G401 (cell line): Measurements from ENCODE around the gene ASB18. TPM values are rescaled to one million over a fixed set of nuclear protein-coding genes. Genes with fewer than 3 reads are reported as not detected.

Experiments
- DNase-seq: peaks from one replicate; pipeline ENCODE4 v3.0.0-alpha.2; 2015; ENCODE audit warnings: low spot score
- in situ Hi-C: cut with HindIII; loops from 2 replicates; pipeline ENCODE4 v1.10.0; 2016; ENCODE audit warnings: low sequenced_read_pairs, mixed read lengths
- total RNA-seq: library from RNA; depleted of rRNA; stranded (reverse); fragments of >200 nt; shearing (Covaris generic); gene quantifications from 2 replicates; pipeline ENCODE4 v1.2.3, GENCODE V29; 2014

The ASB18 gene
- total RNA-seq, 1 experiment from 2014 or later: not detected

DNA sequence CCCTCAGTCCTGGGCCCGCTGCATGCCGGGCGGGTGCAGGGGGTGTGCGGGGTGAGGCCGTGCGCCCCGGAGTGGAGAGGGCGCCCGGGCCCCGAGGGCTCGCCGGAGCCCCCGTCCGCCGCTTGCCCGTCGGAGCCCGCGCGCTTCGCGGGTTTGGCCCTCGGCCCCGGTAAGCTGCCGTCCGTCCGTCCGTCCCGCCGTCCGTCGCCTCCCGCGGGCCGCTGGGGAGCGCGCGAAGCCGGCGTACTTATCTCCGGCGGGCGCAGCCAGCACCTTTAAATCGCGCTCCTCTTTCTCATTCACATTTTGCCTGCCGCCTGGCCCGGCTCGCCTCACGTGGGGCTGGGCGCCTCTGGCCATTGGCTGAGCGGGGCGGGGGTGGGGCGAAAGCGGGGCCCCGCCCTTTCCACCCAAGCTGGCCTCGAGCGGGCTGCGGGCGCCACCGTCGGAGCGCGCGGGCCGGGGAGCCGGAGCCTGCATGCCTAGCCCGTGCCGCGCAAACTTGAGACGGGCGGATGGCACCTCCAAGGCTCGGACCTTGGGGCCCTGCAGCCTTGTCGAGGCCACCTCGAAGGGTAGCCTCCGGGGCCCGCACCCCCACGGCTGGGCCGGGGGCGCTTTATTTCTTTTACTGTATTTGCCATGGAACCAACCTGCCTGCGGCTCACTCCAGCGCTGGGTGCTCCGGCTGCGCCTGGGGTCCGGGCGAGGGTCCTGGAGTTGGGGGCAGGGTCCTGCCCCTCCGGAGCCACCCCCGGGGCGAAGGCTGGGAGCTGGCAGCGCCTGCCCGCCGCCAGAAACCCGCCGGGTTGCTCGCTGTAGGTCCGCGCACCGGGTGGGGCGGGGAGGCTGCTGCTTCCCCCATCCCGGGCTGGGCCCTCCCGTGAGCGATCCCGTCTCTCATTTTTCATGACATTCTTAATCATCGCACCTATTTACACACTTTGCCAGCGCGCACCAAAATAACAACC lies 95.8 kb downstream of the ASB18 start, which contains the start of gene GBX2:
Gene GBX2, minus strand, starts transcription at position 277 of the 971 bp plus-strand sequence. CDS start 415 bp downstream, outside the sequence.
- in situ Hi-C loops: no loop called here
- DNase-seq: peak; percentile 53

DNA sequence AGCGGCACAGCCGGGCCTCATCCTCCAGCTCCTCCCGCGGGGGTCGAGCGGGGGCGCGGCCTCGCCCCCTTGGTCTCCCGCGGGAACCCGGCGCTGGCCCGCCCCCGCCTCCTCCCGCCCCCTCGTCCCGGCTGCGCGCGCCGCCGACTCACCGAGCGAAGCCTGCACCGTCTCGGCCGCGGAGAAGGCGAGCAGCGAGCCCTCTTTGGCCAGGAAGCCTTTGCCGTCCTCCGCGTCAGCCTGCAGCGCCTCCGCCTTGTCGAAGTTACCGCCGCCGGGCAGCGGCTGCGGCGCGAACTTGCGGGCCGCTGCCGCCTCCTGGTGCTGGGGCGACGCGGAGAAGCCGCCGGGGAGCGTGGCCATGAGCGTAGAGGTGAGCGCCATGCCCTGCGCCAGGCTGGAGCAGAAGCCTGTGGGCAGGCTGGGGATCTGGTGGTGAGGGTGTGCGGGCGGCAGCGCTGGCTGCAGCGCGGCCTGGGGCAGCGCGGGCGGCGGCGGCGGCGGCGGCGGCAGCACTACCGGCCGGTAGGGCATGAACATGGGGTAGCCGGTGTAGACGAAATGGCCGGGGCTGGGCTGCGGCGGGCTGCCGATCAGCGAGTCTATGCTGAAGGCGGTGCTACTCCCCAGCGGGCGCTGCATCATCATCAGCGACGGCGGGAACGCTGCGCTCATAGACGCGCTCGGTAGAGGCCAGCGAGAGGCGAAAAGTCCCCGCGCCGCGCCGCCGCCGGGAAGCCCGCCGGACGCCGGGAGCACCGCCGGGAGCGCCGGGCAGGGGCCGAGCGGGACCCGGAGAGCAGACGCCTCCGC lies 96.7 kb downstream of the ASB18 start:
- DNase-seq: peak; percentile 31
- in situ Hi-C loops: no loop called here

DNA sequence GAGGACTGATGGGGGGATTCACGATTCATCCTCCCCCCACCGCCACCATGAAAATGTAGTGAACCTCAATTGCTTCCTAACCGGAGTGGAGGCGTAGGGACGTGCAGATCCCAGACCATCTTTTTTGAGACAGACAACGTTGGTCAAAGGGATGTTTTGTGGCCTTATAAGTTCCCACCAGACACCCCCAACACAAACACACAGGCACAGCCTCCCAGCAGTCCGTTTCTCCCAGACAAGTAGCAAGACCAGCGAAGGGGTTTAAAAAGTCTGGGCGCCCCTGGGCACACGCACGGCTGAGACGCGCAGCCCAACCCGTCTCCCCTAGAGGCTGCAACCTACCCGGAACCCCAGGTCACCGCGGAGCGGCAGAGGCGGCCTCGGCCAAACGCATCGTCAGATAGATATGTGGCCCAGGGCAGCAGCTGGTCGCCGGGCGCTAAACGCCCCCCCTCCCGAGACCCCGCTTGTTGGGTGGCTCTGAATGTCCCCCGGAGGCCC lies 97.4 kb downstream of the ASB18 start:
- in situ Hi-C loops: no loop called here

DNA sequence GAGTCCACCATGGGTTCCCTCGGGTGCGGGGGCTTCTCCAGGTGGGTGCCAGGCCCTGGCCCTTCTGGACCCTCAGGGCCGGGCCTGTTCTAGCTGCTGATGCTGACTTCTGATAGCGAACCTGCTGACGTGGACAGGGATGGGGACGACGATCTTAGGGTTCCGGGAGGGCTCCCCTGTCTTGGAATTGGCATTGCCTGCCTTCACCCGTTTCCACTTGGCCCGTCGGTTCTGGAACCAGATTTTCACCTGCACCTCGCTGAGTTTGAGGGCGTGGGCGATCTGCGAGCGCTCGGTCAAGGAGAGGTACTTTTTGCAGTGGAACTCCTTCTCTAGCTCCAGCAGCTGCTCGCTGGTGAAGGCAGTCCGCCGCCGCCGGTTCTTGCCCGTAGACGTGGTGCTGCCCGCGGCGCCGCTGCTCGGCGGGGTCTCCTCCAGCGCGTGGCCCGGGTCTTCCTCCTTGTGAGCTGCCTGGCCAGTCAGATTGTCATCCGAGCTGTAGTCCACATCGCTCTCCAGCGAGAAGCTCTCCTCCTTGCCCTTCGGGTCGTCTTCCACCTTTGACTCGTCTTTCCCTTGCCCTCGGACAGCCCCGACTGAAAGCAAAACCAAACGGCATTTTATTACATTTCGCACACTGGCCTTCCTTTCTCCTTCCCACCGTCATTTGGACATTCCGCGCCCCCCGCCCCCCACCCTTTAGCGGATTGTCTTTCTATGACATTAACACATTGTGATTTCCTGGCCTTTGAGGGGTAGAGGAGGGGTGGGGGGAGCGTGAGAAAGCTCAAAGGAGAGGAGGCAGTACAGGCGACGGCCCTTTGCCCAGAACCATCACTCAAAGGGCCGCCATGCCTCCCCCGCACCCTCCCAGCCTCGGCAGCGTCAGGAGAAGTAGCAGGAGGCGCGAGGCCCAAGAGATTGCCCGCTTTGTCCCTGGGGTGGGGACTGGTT lies 98.1 kb downstream of the ASB18 start:
- DNase-seq: no peak
- in situ Hi-C loops: no loop called here

More for the DNA sequence above, 97.4 kb downstream of the ASB18 start:
- no peak for DNase-seq

DNA sequence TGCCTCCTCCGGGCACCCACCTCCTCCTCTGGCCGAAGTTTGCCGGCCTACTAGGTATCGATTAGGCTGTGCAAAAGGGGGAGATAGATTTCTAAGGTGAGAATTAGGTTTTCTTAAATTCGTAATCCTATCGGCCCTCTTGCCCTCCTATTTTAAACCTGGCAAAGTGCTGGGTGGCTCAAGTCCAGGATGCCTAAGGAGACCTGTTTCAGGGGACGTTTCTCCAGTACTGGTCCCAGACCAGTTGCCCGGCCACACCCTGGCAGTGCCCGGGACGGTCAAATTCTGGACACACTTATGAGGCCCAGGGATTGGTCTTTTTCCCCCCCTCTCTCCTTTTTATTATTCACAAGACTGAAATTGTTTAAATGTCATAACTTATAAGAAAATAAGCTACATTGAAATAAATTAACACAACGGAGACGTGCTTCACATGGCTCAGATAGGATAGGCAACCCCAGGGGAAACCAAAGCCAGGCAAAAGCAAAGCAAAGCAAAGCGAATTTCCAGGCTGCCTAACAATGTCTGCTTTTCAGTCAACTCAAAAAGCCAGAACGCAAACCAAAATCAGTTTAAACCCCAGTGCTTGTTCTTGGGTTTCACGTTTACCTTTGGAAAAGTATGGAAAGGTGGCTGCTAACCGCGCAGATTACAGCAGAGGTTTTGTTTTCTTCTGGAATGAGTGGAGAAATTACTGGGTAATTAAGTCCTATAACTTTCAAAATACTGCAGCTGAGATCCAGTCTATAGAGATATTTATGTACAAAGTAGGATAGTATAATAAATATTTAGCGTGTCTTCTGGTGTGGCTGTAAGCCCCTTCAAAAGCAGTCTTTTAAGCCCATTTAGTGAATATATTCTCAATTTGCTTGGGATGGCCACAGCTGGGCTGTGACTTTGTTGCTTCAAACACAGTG lies 99.0 kb downstream of the ASB18 start:
- in situ Hi-C loops: no loop called here
- no peak for DNase-seq

DNA sequence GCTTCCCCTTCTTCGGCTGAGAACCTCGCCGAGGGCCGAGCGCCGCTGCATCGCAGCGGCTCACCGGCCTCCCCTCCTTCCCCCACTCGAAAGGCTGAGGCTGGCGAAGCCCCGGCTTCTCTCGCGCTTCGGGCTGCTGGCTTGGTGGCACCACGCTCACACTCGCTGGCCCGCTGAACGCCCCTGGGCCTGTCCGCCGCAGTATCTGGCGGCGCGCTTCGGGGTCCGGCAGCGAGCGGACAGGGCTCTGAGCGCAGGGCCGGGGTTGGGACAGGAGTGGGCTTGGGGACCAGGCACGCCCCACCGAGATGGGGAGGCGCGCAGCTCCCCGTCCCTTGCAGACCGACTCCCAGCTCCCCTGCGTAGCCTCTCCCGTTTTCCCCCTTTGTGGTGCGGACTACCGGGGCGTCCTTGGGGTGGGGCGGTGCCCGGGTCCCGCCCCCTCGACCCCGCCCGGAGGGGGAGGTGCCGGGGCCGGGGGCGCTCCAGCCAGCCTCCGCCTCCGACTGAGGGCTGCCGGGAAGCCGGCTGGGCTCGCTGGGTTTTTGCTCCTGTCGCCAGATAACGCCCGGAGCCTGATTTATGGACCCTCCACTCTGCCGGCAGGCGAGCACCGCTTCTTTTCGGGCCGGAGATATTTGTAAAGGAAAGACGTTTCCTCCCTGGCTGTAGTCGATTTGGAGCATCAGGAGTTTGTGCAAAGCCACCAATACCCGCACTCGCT lies 99.8 kb downstream of the ASB18 start:
- in situ Hi-C loops: no loop called here
- DNase-seq: peak; percentile 24

DNA sequence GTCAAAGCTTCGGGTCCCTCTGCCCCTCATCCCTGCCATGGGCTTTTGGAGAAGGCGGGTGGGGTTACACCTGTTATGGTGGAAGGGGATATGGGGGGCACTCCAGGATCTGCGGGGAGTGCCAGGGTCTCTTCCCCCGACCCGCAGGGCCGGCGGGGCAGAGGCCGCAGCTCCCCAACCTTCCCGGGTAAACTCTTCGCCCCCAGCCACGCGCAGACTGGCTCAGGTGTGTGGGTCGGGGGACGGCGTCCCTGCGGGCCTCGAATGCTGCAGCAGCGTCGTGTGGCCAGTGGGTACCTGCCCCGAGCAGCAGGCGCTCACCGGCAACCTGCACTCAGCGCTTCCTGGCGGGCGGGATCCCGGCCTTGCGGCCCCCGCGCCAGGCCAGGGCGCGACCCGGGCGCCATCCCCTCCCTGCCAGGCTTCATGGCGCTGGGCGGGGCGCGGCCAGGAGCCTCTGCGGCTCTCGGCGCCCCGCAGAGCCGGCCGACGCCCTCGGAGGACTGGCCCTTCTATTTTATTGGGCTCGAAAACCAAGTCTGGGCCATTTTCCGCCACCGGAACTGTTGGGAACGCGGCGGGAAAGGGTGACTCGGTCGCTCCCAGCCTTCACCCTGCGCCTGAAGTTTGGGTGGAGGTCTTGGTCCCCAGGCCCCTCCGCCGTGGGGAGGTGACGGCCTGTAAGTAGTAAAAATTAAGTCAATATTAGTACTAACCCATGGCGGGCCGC lies 100.6 kb downstream of the ASB18 start:
- no peak for DNase-seq
- in situ Hi-C loops: no loop called here

DNA sequence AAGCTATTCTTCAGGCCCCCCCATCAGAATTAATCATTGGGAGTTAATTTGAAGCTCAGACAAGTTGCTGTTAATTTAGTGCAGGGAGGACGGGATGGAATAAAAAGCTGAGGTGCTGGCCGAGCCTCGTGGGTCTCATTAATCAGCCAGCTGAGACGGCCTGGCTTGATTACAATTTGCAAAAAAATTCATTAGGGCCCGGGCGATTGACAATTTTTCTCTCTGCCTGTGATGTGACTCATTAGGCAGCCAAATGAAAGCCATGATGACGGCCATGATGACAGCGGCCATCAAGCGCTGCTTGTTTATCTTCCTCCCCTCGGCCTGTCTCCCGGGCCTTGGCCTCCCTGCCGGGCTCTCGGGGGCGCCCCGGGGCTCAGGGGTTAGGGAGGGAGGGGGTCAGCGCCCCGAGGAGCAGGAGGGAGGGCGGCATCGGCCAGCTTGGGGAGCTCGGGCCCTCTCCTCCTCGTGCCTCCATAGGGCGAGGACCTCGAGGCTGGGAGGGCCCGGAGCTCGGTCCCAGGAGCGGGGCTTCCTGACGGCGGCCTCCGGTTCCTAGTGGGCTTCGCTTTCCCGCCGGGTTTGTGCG lies 101.2 kb downstream of the ASB18 start:
- in situ Hi-C loops: no loop called here
- no peak for DNase-seq

DNA sequence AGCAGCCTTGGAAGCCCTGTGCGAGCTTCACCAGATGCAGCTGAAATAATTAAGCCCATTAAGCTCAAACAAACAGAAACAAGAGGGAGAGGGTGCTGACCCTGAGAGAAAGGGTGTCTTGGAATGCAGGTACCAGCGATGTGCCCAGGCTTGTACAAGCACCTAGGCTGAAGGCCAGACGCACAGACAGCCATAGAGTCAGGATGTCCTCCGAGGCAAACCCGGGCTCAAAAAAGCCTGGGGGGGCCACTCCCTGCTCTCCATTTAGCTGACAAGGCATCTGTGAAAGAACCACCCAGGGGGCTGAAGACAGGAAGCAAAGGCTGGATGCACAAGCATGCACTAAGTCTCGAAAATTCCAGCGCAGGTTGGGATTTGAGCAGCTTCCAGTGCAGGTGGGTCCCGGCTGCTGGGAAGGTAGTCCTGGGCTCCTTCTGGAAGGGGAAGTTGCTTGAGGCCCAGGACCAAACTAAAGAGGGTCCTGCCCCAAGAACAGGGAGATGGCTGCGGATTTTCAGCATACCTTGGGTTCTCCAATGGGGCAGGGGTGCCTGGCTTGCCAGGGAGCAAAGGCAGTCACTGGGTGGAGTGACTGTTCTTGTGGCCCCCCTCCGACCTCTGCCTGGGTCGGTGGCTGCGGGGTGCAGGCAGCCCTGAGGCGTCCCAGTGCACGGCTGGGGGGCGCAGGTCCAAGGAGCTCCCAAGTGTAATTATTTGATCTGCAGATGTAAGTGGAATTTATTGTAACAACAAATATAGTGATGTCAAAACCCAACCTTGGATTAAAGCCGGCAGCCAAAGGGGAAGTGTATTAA lies 102.0 kb downstream of the ASB18 start:
- in situ Hi-C loops: no loop called here

DNA sequence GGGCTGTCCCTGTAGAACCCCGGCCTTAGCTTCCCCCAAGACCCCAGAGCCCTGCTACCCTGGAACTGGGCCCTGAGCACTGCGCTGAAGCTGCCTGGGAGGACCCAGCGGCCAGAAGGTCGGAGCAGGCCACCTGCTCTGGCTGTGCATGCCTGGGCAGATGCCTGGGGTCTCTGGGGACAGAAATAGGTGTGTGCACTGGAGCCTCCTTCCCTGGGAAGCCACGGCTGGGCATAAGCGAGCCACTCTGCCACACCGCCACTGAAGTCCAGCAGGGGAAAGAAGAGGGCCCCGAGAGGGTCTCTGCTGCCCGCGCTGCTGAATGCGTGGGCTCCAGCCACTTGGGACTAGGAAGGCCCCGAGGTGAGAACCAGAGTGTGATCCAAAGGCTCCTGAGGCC lies 102.7 kb downstream of the ASB18 start:
- no peak for DNase-seq
- in situ Hi-C loops: no loop called here

More for the DNA sequence above, 102.0 kb downstream of the ASB18 start:
- DNase-seq: no peak

DNA sequence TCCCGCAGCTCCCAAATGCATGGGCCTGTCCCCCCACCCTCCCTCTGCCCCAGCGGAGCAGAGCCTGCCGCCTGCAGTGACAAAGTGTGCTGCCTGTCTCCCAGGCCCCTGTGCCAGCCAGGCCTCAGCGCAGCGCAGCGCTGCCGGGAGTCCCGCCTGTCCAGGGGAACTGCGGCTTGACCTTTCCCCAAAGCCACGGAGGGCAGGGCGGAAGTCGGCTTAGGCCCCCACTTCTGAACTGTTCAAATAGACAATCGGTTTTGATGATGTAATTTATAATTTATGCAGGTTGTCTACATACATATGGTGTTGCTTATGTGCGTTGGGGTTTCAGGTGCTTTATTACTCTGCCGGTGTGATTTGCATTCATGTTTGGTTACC lies 103.1 kb downstream of the ASB18 start:
- in situ Hi-C loops: no loop called here
- DNase-seq: no peak

DNA sequence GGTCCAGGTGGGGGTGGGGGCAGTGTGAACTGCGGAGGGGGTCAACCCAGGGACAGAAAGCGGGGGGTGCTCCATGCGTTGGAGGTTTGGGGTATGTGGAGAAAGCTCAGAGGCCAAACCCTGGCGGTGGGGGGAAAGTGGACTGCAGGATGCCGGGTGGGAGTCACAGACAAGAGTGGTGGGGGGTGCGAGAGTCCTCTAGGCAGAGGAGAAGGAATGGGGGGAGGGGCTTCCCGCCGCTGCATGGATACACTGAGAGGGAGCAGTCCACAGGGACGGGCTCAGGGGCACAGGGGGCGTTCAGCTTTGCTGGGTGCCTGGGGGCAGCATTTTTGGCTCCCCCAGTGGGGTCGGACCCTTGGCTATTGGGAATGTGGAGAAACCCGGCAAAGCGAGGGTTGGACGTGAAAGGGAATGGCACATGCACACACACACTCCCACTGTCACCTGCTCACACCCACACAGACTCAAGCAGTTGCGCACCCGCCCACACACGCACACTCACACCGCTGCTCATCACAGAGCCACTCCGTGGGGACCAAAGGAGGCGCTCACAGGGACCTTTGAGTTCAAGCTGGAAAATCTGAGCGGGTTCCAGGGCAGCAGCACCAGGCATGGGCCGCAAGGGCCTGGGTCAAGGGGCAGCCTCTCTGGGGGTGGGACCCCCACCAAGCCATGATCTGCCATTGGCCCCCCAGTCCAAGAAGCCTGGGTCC lies 103.7 kb downstream of the ASB18 start:
- DNase-seq: no peak
- in situ Hi-C loops: no loop called here

DNA sequence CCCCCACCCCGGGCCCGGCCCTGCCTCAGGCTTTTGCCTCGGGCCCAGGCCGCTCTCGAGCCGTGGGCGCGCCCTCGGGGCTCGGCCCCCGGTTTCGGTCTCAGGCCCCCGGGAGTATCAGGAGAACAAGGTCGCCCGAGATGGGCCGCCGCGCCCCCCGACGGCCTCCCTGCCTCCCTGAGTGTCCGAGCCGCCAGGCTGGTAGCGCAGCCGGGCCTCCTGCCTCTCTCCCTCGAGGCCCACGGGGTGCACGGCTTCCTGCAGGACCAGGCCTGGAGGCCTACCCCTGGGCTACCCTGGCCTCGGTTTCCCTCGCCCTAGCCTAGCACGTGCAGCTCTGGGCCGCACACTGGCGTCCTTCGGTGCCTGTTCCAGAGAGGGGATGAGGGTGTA lies 104.4 kb downstream of the ASB18 start:
- in situ Hi-C loops: no loop called here
- no peak for DNase-seq

DNA sequence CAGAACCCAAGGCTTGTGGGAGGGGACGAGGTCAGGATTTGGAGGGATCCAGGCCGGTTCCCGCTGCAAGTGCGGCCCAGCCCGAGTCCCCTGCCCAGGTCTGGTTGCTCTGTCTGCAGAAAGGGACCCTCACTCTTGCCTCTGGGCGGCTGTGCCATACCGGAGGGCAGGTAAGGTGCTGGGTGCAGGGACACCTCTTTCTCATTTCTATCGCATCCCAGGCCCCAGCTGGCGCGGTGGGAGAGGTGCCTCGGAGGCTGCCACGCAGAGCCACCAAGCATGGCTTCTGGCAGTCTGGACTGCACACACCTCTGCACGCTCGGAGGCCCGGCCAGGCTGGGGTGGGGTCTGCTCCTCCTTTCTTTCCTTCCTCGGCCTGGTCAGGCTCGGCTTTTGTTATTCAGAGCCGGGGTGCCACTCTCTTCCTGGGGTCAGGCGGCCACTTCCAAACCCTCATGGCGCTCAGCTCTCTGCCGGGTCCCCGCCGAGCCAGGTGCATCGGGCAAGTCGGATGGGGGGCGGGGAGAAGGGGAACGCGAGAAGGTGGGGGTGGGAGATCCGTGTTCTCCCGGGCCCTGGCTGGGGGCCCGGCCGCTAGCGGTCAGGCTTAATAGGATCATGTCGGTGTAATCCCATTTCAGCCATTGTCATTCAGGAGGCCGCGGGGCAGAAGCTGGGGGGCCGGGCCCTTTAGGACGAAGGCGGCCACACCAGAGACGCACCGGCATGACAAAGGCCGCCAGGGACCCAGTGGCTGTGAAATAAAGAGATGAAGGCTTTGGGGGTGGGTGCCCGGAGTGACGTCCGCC lies 105.0 kb downstream of the ASB18 start:
- no peak for DNase-seq
- in situ Hi-C loops: no loop called here
